Activated T-helper 1 cell treated with Interleukin-2 at 50 U/mL for 16 hours (primary cell): ENCODE measurements around the gene L1CAM.

ENCODE experiments used
- DNase-seq: peaks from one replicate; pipeline ENCODE4 v3.0.0-alpha.2; 2020; ENCODE audit warnings: low read depth

Gene L1CAM

GRCh38 chrX:153875391-153876111 lies 10.4 kb downstream of the L1CAM start:
- DNase-seq, result peak; percentile 54

- DNase-seq, result no peak
Observed at GRCh38 chrX:153874366-153875125, 11.4 kb downstream of the L1CAM start.

- DNase-seq, result no peak
Observed at GRCh38 chrX:153874085-153874365, 11.9 kb downstream of the L1CAM start.

- no peak for DNase-seq
Observed at GRCh38 chrX:153873282-153874084, 12.5 kb downstream of the L1CAM start.

- no peak for DNase-seq
Observed at GRCh38 chrX:153871946-153872878, 13.8 kb downstream of the L1CAM start.

- no peak for DNase-seq
Observed at GRCh38 chrX:153871451-153871850, 14.5 kb downstream of the L1CAM start.

GRCh38 chrX:153870791-153871360 lies 15.1 kb downstream of the L1CAM start:
- no peak for DNase-seq

GRCh38 chrX:153870288-153870690 lies 15.7 kb downstream of the L1CAM start:
- no peak for DNase-seq

GRCh38 chrX:153869473-153870287 lies 16.3 kb downstream of the L1CAM start:
- DNase-seq, result no peak

GRCh38 chrX:153868576-153869472 lies 17.1 kb downstream of the L1CAM start:
- DNase-seq, result no peak

- no peak for DNase-seq
Observed at GRCh38 chrX:153867671-153868070, 18.3 kb downstream of the L1CAM start.

GRCh38 chrX:153867139-153867538 lies 18.8 kb downstream of the L1CAM start:
- DNase-seq, result no peak

GRCh38 chrX:153866302-153867019 lies 19.5 kb downstream of the L1CAM start:
- DNase-seq, result no peak

- no peak for DNase-seq
Observed at GRCh38 chrX:153865685-153866084, 20.3 kb downstream of the L1CAM start.

GRCh38 chrX:153865321-153865580 lies 20.7 kb downstream of the L1CAM start:
- no peak for DNase-seq

- no peak for DNase-seq
Observed at GRCh38 chrX:153864561-153865320, 21.2 kb downstream of the L1CAM start.

GRCh38 chrX:153864101-153864500 lies 21.9 kb downstream of the L1CAM start:
- no peak for DNase-seq

- no peak for DNase-seq
Observed at GRCh38 chrX:153863251-153863991, 22.6 kb downstream of the L1CAM start.
